ENCODE results near the gene CUTA. TPM values are rescaled to one million over a fixed set of nuclear protein-coding genes. Genes with fewer than 3 reads are reported as not detected.

The CUTA gene
- total RNA-seq, 4 donors from 2014 or later: 69.9 to 119 (median 93.2) TPM

DNA sequence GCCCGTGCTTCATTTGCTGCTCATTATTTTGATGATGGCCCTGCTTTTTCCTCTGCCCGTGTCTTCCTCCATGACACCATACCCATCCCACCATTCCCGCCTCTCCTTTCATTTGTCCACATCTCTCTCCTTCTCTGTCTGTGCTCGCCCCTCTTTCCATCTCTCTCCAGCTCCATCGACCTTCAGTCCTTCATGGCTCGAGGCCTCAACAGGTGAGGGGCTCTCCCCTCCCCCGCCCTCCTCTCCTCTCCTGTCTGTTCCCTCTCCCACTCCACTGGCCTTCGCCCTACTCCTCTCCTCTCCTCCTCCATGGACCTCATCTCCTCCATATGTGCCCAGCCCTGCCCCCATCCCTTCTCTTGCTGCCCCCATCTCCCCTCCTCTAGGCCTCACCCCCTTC lies 24.4 kb upstream of the CUTA start:
- H3K36me3 ChIP-seq: no peaks in the 10 kb centered on the region
- no peak overlapping the region for H3K4me3 ChIP-seq
- H3K27ac ChIP-seq: no peak overlapping the region
- intact Hi-C loops (cut with DNase I; ENCODE audit: low total_unique reads) (no loop called here), in situ Hi-C loops (cut with MboI; ENCODE audit: low sequenced_read_pairs in 4 of 4) (loop anchor here in 1 of 4 donors (10.0 kb wide), 1 partner anchor 57 kb away; no protein-coding TSS in a partner anchor)
- no peaks in the 10 kb centered on the region for H3K4me1 ChIP-seq
- TF ChIP-seq POLR2A (IDR thresholded peaks at IDR 0.05): no peak
- TF ChIP-seq, protein P1, sequence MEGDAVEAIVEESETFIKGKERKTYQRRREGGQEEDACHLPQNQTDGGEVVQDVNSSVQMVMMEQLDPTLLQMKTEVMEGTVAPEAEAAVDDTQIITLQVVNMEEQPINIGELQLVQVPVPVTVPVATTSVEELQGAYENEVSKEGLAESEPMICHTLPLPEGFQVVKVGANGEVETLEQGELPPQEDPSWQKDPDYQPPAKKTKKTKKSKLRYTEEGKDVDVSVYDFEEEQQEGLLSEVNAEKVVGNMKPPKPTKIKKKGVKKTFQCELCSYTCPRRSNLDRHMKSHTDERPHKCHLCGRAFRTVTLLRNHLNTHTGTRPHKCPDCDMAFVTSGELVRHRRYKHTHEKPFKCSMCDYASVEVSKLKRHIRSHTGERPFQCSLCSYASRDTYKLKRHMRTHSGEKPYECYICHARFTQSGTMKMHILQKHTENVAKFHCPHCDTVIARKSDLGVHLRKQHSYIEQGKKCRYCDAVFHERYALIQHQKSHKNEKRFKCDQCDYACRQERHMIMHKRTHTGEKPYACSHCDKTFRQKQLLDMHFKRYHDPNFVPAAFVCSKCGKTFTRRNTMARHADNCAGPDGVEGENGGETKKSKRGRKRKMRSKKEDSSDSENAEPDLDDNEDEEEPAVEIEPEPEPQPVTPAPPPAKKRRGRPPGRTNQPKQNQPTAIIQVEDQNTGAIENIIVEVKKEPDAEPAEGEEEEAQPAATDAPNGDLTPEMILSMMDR (IDR thresholded peaks at IDR 0.05 in 4 of 5, conservative IDR thresholded peaks at IDR 0.05 in 1 of 5): no peak
- no peaks in the 10 kb centered on the region for H3K27me3 ChIP-seq
- DNase-seq (no peak), ATAC-seq (no peak)
- no peaks in the 10 kb centered on the region for H3K9me3 ChIP-seq

DNA sequence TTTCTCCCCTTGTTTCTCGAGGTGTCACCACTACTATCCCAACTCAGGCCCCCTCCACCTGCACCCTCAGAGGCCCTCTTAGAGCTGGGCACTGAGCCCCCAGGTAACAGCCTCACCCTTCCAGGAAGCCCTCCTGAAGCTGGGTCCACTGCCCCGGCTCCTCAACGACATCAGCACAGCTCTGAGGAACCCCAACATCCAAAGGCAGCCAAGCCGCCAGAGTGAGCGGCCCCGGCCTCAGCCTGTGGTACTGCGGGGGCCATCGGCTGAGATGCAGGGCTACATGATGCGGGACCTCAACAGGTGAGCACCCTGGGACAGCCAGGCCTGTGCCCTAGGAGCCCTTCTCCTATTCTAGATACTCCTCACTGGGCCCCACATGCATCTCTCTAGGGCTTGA lies 23.6 kb upstream of the CUTA start:
- in situ Hi-C loops (cut with MboI; ENCODE audit: low sequenced_read_pairs in 4 of 4): loop anchor here in 1 of 4 donors (10.0 kb wide), 1 partner anchor 57 kb away; no protein-coding TSS in a partner anchor
- Histone ChIP-seq H3K4me3 (no peak overlapping the region), H3K36me3 (peaks cover 0 to 7% of the 10 kb centered on the region in 2 donors), H3K9me3 (no peaks in the 10 kb centered on the region), H3K4me1 (no peaks in the 10 kb centered on the region), H3K27ac (no peak overlapping the region), H3K27me3 (no peaks in the 10 kb centered on the region)
- intact Hi-C loops (cut with DNase I; ENCODE audit: low total_unique reads): no loop called here
- no peak for TF ChIP-seq POLR2A (IDR thresholded peaks at IDR 0.05)
- TF ChIP-seq, protein P1 (IDR thresholded peaks at IDR 0.05 in 4 of 5, conservative IDR thresholded peaks at IDR 0.05 in 1 of 5): no peak
- ATAC-seq: no peak
- DNase-seq: no peak

DNA sequence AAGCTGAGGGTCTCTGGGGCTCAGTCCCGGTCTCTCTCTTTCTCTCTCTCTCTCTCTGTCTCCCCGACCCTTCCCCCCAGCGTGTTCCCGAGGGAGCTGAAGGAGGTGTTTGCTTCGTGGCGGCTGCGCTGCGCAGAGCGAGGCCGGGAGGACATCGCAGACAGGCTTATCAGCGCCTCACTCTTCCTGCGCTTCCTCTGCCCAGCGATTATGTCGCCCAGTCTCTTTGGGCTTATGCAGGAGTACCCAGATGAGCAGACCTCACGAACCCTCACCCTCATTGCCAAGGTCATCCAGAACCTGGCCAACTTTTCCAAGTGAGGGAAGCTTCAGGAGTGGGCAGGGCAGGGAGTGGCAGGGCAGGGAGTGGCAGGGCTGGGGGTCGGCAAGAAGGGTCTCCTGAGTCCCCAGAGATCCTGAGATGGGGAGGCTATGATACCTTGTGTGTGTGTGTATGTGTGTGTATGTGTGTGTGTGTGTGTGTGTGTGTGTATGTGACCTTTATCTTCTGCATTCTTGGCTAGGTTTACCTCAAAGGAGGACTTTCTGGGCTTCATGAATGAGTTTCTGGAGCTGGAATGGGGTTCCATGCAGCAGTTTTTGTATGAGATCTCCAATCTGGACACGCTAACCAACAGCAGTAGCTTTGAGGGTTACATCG lies 22.9 kb upstream of the CUTA start:
- no peak for DNase-seq
- Histone ChIP-seq H3K9me3 (no peaks in the 10 kb centered on the region), H3K36me3 (peaks cover 0 to 8% of the 10 kb centered on the region in 2 donors), H3K4me3 (no peak overlapping the region), H3K27ac (no peak overlapping the region), H3K27me3 (no peaks in the 10 kb centered on the region), H3K4me1 (no peaks in the 10 kb centered on the region)
- no peak for TF ChIP-seq POLR2A (IDR thresholded peaks at IDR 0.05)
- TF ChIP-seq, protein P1 (IDR thresholded peaks at IDR 0.05 in 4 of 5, conservative IDR thresholded peaks at IDR 0.05 in 1 of 5): no peak
- ATAC-seq: no peak
- intact Hi-C loops (cut with DNase I; ENCODE audit: low total_unique reads): no loop called here
- in situ Hi-C loops (cut with MboI; ENCODE audit: low sequenced_read_pairs in 4 of 4): loop anchor here in 1 of 4 donors (10.0 kb wide), 1 partner anchor 56 kb away; no protein-coding TSS in a partner anchor

DNA sequence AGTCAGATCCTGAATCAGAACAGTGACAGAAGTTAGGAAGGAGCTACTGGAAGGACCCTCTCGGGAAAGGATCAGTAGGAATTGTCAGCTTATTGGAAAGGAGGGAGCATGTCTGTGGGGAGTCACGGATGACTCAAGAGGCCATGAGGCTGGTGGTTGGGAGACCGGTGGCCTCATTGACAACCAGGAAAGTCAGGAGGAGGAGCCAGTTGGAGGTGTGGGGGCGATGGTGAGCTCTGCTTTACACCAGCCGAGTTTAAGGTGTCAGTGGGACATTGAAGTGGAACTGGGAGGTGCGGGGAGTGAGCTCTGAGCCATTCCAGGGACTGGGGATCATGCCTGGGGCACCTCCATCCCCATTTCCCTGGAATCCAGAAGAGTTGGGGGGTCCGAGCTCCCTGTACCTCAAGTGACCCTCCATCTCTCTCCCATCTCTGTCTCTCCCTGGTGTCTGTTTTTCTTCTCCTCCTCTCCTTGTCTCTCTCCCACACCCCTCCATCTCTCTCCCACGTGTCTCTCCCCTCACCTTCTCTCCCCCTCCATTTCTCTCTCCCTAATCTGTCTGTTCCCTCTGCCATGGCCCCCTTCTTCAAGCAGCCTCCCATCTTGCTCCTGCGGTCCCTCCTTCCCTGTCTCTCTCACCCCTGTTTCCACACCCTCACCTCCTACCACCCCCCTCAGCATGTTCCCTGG lies 22.2 kb upstream of the CUTA start:
- in situ Hi-C loops (cut with MboI; ENCODE audit: low sequenced_read_pairs in 4 of 4) (loop anchor here in 1 of 4 donors (10.0 kb wide), 1 partner anchor 55 kb away; no protein-coding TSS in a partner anchor), intact Hi-C loops (cut with DNase I; ENCODE audit: low total_unique reads) (no loop called here)
- Histone ChIP-seq H3K4me3 (no peak overlapping the region), H3K4me1 (no peaks in the 10 kb centered on the region), H3K27me3 (no peaks in the 10 kb centered on the region), H3K36me3 (peaks cover 0 to 8% of the 10 kb centered on the region in 2 donors), H3K9me3 (no peaks in the 10 kb centered on the region), H3K27ac (no peak overlapping the region)
- TF ChIP-seq, protein P1 (IDR thresholded peaks at IDR 0.05 in 4 of 5, conservative IDR thresholded peaks at IDR 0.05 in 1 of 5): no peak
- DNase-seq (no peak), ATAC-seq (no peak)

All from gastrocnemius medialis (tissue), 4 donors.